EH (cell line): ENCODE measurements around the gene HACD2.
A peak's percentile ranks its signal among the peaks of the same experiment; 100 is the strongest.

Source experiments
- DNase-seq: peaks from one replicate; pipeline ENCODE4 v3.0.0-alpha.2; 2015; ENCODE audit warnings: low read depth

The HACD2 gene

DNA sequence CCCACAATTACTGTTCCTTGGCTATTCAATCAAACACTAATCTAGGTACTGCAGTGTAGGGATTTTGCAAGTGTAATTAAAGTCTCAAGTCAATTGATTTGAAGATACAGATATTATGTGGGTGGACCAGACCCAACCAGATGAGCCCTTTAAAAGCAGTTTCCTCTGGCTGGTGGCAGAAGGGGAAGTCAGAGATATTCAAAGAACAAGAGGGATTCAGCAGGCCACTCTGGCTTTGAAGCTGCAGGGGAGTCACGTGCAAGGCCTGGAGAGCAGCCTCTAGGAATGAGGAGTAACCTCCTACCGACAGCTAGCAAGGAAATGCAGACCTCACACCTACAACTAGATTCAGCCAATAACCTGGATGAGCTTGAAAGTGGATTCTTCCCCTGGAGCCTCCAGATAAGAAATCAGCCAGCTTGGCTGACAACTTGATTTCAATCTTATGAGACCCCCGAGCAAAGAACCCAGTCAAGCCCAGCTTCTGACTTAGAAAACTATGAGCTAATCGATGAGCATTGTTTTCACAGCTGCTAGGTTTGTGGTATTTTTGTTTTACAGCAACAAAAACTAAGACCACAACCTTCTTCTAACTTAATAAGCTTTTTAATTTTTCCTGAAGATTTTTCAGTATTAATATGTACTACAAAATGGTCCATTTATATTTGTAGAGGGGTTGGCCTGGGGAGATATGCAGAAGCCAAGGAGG lies 13.4 kb downstream of the HACD2 start:
- DNase-seq, result no peak

DNA sequence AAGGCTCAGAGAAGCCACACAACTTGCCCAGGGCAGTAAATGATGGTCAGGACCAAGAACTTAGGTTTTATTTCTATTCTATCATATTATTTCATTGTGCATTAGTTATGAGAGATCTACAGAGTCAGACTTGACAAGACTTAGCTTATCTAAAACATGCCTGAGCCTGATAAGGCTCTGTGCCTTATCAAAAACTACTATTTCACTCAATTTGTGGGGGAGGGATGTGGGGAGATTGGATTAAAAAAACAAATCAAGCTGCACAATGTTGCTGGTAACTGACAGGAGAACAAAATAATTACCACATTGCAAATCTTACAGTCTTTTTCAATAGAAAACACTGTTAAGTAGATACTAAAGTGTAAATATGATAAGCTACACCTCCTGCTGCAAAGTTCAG lies 16.0 kb downstream of the HACD2 start:
- no peak for DNase-seq

DNA sequence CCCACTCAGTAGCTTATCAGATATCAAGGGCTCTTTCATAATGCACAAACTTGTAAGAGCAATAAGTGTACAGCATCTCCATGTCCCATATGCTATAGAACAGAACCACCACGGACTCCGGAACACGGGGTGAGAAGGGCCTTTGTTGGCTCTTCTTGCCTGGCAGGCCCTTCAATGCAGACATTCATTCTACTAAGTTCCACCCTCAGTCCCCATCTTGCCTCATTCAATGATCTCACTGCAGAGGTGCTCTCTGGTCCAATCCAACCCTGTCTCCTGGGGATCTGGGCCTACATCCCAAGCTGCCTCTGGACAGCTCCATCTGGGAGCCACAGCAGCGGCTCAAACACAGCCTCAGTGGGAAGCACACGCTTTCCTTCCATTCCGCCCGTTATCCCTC lies 16.8 kb downstream of the HACD2 start:
- no peak for DNase-seq

DNA sequence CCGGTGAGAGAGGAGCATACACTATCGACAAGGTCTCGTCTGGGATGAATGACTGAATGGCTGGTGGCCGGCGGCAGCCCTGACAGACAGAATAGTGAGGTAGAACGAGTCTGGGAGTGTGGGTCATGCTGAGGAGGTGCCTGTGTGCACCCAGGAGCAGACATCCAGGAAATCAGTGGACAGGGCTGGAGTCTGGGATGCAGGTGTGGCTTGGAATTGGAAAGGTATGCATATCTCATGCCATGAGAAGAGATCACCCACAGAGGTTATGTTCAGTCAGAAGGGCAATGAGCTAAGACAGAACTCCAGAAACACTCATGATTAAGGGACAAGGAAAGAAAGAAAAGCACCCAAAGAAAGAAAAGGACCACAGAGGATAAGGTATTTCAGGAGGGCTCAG lies 20.8 kb downstream of the HACD2 start:
- DNase-seq, result no peak

DNA sequence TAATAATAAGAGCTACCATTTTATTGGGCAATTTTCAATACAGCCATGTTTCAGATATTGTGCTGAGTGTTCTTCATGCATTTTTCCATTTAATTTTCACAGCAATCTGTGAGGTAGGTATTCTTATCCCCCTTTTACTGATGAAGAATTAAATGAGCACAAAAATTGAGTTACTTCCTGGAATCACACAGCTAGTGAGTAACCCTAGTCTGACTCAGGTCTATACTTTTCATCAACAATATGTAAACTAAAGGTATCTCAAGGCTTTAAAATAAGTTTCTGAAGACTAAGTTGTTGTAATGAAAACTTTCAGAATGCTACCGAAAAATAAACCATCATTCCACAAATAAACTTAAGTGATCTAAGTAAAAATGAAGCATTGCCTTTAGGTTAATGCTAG lies 22.3 kb downstream of the HACD2 start:
- no peak for DNase-seq

DNA sequence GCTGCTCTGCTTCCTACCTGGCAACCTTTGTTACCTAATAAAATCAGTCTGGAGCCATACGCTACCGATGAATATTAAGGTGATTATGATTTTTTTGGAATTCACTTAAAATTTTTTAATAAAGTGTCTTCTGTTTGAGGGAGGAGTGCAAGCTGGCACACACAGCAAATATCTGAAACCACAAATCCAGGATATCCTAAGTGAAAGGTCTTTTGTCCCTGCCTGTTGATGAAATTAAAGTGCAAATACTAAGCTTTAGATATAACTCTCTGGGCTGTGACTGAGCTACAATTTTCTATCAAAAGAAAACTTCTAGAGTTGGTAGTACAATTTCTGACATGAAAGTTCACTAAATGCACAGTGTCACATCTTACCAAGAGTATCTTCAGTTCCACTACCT lies 23.7 kb downstream of the HACD2 start:
- DNase-seq, result no peak

DNA sequence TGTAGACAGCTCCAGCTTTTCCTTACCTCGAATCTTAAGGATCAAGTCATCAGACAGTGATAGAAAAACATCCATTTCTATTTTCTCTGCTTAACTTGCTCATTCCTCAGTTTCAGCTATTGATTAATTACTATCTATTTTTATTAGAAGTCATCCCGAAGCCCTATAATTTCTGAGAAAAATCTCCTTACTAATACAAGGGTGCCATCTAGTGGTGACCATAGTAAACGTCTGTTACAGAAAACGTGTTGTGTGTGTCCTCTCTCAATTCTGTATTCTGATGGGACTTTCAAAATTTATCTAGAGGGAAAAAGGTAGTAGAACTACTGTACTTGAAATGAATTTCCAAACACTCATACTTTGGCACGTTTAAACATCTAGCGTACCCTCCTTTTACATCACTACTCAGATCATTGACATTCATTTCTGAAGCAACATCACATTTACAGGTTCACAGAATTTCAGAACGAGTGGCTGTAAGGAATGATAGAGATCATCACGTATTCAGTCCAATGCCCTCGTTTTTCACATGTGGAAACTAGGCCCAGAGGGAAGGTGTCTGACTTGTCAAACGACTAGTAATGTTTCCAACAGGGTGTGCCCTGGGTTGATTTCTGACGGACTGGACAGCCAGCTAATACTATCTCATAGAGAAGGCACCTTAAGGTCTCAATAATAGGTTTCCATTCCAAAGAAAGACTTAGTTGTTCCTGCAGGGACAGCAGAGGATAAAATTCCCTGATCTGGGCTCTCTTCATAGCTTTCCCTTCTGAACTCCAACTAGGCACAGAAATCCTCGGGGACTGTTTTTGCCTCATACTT lies 25.6 kb downstream of the HACD2 start:
- DNase-seq, result peak; percentile 59

DNA sequence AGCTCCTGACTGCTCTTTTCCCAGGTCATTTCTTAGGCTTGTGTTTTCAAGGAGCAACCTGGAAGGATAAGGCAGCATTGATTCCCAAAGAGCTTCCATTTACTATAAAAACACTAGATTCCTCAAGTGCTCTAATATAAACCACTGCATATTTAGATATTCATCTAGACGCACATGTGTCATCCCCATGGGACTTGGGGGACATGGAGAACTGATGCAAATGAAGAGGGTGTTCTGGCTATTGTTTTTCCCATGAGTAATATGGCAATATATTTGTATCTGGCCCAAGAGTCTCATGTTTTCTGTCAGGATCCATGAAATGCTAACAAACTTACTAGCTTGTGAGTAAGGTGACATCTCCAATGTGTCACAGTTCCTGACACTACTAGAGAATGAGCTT lies 31.3 kb downstream of the HACD2 start:
- no peak for DNase-seq

DNA sequence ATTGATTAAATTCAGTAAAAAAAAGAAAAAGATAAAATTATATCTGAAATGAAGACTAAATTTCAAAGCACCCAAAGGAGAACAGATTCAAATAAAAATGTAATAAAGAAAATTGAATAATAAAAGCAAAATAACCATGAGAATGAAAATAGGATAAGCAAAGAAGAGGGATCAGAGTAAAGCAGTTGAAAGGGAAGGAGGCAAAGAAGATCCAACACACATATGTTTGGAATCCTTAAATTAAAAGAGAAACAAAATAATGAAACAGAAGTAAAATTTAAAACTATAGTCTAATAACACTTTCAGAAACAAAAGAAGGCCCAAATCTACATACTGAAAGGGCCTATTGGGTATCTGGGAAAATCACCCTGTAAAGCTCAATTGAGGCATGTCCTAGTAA lies 32.1 kb downstream of the HACD2 start:
- DNase-seq, result no peak

DNA sequence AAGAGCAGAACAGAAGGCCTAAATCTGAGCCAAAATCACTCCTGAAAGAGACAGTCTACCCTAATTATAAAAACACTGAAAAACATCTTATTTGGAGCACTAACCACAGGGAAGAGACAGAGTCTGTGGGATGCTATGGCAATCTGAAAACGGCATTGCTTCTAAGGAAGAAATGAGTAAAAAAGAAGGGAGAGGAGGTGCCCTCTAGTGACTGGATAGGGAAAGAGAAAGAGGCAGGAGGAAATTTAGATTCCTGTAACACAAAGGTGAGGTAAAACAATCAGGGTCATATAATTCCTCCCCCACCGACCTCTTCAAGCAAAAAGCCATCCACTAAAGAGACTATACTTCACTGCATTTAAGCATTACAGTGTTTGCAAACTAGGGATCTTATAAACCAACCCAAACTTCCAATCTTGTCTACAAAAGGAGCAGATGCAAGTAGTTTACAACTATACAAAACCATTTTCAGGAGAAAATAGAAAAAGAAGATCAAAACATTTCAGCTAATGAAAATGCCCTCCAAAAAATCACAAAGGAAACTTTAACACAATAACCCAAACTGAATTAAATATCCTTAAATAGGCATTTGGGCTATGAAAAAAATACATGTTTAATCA lies 32.6 kb downstream of the HACD2 start:
- DNase-seq, result peak; percentile 52

DNA sequence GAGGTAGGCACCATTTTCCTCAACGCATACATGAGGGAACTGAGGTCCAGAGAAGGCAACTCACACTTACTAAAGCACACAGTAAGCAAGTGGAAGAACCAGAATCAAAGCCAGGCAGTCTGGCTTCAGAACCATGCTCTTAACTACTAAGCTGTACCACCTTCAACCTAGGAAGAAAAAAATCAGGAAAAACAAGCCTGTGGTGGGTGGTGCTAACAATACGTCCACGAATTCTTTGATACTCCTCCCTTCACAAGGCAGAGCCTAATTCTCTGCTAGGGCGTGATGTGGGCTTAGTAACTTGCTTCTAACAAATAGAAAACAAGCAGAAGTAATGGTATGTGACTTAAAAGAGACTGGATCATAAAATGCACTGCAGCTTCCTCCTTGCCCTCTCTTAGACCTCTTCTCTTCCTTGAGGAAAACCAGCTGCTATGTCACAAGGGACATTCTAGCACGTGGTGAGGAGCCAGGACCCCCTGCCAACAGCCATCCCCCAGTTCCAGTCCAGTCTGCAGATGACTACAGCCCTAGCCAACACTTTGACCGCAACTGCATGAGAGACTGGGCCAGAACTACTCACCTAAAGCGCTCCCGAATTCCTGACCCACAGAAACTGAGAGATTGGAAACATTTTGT lies 36.9 kb downstream of the HACD2 start:
- DNase-seq, result no peak

DNA sequence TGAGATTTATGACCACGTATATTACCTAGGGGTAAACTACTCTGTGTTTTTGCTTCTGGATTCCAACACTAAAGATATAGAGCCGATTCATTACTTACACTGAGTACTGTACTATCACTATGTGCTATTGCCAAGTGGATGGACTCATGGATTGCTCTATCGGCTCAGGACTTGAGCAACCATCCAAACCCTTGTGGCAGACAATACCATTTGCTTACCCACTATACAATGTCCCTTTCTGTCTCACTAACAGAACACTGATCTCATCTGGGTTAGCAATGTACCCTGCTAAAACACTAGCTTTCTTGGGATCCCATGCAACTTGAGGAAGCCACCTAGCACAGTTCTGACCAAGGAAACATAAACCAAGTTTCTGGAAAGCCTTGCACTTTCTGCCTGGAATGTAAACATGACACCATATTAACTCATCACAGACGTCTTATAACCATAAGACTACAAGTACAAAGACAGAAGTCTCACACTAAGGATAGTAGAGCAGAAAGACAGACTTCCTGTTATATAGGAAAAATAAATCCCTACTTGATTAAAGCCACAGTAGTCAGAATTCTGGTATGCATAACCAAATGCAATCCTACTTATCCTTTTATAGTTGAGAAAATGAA lies 38.6 kb downstream of the HACD2 start:
- peak; percentile 89 for DNase-seq

DNA sequence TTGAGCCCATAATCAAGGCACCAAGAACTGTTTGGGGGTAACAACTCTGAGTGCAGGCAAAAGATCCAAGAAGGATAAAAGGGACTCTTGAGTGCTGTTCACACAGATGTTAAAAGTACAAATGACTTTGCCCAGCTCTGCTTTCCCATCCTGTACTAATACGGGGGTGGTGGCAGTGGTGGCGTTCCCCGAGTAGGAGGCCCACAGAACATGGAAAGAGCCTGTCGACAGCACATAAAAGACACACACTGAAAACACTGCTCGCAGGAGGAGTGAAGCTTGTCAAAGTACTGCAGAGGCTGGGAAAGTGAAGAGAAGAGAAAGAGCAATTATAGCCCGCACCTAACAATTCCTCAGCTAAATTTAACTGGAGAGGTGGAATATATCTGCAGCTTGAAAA lies 40.9 kb downstream of the HACD2 start:
- no peak for DNase-seq

DNA sequence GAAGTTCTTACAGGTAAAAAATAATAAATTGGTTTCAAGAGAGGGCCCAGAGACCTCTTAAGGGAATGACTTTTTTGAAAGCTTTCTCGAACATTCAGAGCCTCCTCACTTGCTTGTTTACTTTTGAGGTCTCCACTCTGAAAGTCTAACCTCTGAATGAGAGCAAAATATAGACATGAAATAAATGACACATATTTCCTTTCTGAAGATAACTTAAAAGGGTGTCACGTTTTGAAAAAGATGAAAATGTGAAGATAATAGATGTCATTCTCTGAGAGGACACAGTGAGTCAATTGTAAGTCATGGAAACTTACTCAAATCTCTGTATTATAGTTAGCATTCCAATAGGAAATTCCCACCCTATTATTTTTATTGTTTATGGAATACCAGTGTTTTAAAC lies 44.6 kb downstream of the HACD2 start:
- peak; percentile 58 for DNase-seq

DNA sequence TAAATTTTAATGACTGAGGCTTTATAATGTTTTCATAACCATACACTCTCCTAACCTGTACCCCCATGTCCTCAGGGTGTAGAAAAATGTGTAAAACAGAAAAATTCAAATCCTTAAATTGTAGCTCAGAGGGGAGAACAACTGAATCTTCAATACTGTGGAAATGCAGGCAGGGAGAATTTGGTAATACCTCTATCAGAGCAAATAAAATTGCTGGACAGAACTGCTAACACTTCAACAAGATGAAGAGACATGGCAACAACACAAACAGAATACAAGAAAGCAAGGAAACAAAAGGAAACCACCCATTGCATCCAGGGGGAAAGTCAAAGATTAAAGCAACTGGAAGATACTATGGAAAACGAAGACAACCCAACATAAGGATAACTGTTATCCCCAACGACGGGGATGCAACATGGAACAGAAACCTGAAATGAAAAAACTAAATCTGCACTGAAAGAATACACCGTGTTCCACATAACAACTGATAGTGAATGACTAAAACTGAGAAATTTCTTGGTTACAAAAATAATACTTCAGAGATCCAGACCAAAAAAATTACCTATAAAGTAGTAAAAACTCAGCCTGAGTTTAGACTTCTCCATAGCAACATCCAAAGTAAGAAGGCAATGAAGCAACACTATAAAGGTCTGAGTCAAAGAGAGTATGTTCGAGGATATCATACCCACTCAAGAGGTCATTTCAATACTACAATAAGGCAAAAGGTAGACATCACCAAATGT lies 48.5 kb downstream of the HACD2 start:
- DNase-seq, result no peak

DNA sequence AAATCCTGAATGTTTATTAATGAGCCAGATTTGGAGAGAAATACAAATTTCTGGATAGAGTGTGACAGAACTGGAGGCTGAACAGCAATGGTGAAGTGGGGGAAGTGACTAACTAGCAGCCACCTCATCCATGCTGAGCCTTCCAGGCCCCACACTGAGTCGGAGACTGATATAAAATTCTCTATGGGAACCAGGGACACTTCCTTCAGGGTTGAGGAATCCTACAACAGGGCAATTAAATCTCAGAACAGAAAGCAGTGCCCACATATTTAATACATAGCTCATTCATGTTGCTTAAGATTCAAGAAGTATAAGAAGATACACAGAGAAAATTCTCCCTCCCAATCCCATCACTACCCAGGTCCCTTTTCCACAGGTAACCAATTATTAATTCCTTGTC lies 49.3 kb downstream of the HACD2 start:
- peak; percentile 92 for DNase-seq

DNA sequence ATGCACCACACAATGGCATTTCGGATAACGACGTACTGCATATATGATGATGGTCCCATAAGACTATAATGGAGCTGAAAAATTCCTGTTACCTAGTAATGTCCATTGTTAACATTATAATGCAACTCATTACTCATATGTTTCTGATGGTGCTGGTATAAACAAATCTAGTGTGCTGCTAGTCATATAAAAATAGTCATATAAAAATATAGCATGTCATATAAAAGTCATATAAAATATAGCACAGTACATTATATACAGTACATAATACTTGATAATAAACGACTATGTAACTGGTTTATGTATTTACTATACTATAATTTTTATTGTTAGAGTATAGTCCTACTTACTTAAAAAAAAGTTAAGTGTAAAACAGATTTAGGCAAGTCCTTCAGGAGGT lies 50.6 kb downstream of the HACD2 start:
- DNase-seq, result no peak

DNA sequence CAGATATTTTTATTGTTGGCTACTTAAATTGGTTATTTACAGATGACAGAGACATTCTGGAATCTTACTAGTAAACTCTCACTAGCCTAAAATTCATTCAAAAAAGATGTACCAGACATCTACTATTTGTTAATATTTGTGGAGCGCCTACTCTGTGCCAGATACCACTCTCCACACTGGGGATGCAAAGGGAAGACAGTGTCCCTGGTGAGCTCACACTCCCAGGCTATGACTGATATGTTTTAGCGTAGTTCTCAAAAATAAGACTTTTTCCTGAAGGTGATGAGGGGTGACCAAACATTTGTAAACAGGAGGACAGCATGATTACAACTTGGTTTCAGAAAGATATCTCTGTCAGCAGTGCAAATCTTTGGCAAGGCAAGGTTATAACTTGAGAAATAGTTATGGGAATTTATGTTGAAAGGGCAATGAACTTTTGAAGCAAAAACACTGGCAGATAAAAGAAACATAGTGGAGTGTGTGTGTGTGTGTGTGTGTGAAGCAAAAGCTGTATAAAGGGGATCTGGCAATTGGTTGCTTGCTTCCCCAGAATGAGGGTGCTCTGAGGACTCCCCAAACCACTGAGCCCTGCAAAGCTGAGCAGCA lies 51.2 kb downstream of the HACD2 start:
- DNase-seq, result peak; percentile 28

DNA sequence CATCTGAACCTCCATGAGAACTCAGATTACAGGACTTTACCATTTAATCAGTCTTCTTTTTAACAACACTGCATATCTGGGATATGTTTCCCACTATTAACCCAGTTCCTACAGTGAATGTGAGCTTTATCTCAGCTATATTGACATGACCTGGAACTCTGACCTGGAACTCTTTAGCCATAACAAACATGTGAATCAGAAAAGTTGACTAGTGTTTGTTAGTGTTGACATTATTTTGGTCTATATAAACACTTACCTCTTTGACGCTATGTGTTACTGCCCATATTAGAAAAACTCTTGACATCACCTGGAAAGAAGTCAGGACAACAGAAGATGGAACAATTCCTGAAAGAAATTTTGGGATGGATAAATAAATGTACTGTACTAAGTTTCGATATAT lies 56.7 kb downstream of the HACD2 start:
- no peak for DNase-seq

DNA sequence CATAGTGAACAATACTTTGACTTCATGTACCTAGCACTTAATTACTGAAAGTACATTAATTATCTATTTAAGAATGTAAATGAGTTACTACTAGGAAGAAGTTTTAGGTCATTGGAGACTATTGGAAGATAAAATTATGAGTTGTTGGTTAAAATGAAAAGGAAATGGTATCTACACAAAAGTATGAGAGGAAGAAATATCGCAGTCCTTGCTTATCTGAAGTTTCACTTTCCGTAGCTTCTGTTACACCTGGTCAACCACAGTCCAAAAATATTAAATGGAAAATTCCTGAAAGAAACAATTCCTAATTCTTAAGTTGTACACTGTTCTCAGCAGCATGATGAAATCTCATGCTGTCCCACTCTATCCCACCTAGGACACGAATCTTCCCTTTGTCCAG lies 57.8 kb downstream of the HACD2 start:
- no peak for DNase-seq

DNA sequence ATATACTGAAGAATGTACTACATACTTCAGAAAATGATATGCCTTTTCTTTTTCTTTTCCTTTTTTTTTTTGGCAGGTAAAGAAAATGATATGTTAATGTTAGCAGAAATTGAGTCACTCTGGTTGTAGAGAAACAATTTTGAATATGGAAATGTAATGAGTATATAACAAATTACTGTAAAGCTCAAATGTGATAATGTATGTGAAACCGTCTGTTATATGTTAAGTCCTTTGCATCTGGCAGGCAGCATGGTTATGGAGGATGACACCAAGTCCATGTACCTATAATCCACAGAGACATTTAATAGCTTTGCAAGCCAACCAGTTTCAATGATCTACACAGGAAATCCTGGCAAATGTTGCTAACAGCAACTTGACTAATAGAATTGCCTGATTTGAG lies 58.4 kb downstream of the HACD2 start:
- no peak for DNase-seq
